K562 (cell line): ENCODE results near the gene DOK7. TPM values are rescaled to one million over a fixed set of nuclear protein-coding genes. Genes with fewer than 3 reads are reported as not detected.

Source experiments
- ATAC-seq: fragments of 200-7000 bp; cut with Tn5 transposase; 3 replicates; pipeline ENCODE4 v1.9.1; 2020; ENCODE audit warnings: moderate library complexity
- BruUV-seq: library from RNA; stranded (reverse); fragments of 400-500 nt; replicated peaks from 2 replicates; lab custom pipeline; 2021; lab: Mats Ljungman, UMichigan
- CTCF ChIA-PET: fragments of 300-600 bp; formaldehyde crosslinking; extraction: SDS; loops from one replicate; lab custom pipeline; 2021; ENCODE audit warnings: low intra/inter-chr PET ratio; lab: Yijun Ruan, JAX
- POLR2A ChIA-PET: fragments of 300-600, 350-650 bp; sonication (Branson Sonifier 250); formaldehyde crosslinking; extraction: SDS; loops from one replicate; lab custom pipeline; 2021; ENCODE audit warnings: antibody characterized with exemption, inconsistent platforms; lab: Yijun Ruan, JAX
- DNase-seq, 4 experiments: peaks; one replicate each; pipeline versions ENCODE4 v3.0.0 to v3.0.0-alpha.2; 2011 to 2018; ENCODE audit warnings: low spot score in 3 of 4, mixed read lengths in 3 of 4; ENCODE audit errors: extremely low read depth in 1 of 4
- FAIRE-seq: peaks from 2 replicates; lab custom pipeline; 2011; peaks lifted over from hg19 to GRCh38; lab: Jason Lieb, UNC
- H2AFZ ChIP-seq: 2 replicates; pipeline ENCODE4 v1.6.0; 2011; ENCODE audit warnings: low read depth, low read length, control low read depth, inconsistent platforms
- H3K27ac ChIP-seq: fragments of 200-600 bp; 3 replicates; pipeline ENCODE4 v1.8.0; 2011; ENCODE audit warnings: low read depth, mild to moderate bottlenecking, control low read depth, inconsistent platforms, low read length, moderate library complexity, mixed read lengths; ENCODE audit errors: extremely low read depth
- H3K27me3 ChIP-seq, 2 experiments: fragments of 300-600 bp in 1 of 2; 2 replicates in 1 of 2; 3 replicates in 1 of 2; pipeline versions ENCODE4 v1.6.0 to v1.8.0; 2011; ENCODE audit warnings: inconsistent platforms in 2 of 2, low read length in 2 of 2, mild to moderate bottlenecking in 1 of 2, mixed read lengths in 1 of 2, moderate library complexity in 1 of 2; ENCODE audit not compliant: control insufficient read depth in 2 of 2, insufficient read depth in 2 of 2
- H3K36me3 ChIP-seq: fragments of 300-600 bp; 3 replicates; pipeline ENCODE4 v1.8.0; 2011; ENCODE audit warnings: mild to moderate bottlenecking, low read length, inconsistent platforms; ENCODE audit not compliant: control insufficient read depth, insufficient read depth
- H3K4me1 ChIP-seq, 2 experiments: fragments of 200-600 bp in 1 of 2; replicated peaks in 1 of 2; 2 replicates in 1 of 2; 3 replicates in 1 of 2; pipeline versions ENCODE4 v1.5.1 to v1.8.0; 2011; ENCODE audit warnings: inconsistent platforms in 2 of 2, low read length in 2 of 2, mild to moderate bottlenecking in 1 of 2, mixed read lengths in 1 of 2, moderate library complexity in 1 of 2; ENCODE audit not compliant: control insufficient read depth in 2 of 2, insufficient read depth in 2 of 2
- H3K4me2 ChIP-seq: 2 replicates; pipeline ENCODE4 v1.6.1; 2011; ENCODE audit warnings: low read length, control low read depth, inconsistent platforms, mixed read lengths; ENCODE audit not compliant: insufficient read depth
- H3K4me3 ChIP-seq: fragments of 200-600 bp; sonication (generic), shearing (Covaris generic); 2 replicates; pipeline ENCODE4 v1.5.1; 2016; ENCODE audit warnings: control low read depth, inconsistent platforms
- H3K79me2 ChIP-seq: fragments of 200-600 bp; 3 replicates; pipeline ENCODE4 v1.8.0; 2011; ENCODE audit warnings: low read length, inconsistent platforms; ENCODE audit not compliant: control insufficient read depth, insufficient read depth
- H3K9ac ChIP-seq, 2 experiments: 2 replicates each; pipeline versions ENCODE4 v1.6.0 to v1.6.1; 2011; ENCODE audit warnings: low read depth in 2 of 2, low read length in 2 of 2, control low read depth in 1 of 2, inconsistent platforms in 1 of 2, mild to moderate bottlenecking in 1 of 2, mixed read lengths in 1 of 2; ENCODE audit not compliant: insufficient read depth in 1 of 2
- H3K9me1 ChIP-seq: one replicate; pipeline ENCODE4 v1.6.0; 2011; ENCODE audit warnings: inconsistent platforms, mild to moderate bottlenecking, low read length, moderate library complexity; ENCODE audit not compliant: control insufficient read depth, insufficient read depth
- H3K9me3 ChIP-seq: replicated peaks from 2 replicates; pipeline ENCODE4 v1.5.1; 2011; ENCODE audit warnings: low read depth, low read length, inconsistent platforms; ENCODE audit not compliant: control insufficient read depth, insufficient read depth
- H4K20me1 ChIP-seq: replicated peaks from 2 replicates; pipeline ENCODE4 v1.6.1; 2011; ENCODE audit warnings: low read length, inconsistent platforms, mixed read lengths; ENCODE audit not compliant: control insufficient read depth, insufficient read depth
- ARHGAP35 ChIP-seq: fragments of 450-650 bp; IDR thresholded peaks from 2 replicates; pipeline ENCODE4 v1.6.1; 2018; ENCODE audit not compliant: partially characterized antibody
- GTF2E2 ChIP-seq: fragments of 200-800 bp; sonication (Bioruptor generic); IDR thresholded peaks from 2 replicates; pipeline ENCODE4 v1.6.1; 2016; ENCODE audit warnings: missing genetic modification characterization, missing compliant biosample characterization
- GTF2F1 ChIP-seq: IDR thresholded peaks from 2 replicates; pipeline ENCODE4 v1.6.1; 2011; ENCODE audit warnings: low read depth, low read length, improper control_type of control experiment
- HEY1 ChIP-seq: fragments of 250-450 bp; sonication (Bioruptor Pico); IDR thresholded peaks from 2 replicates; pipeline ENCODE4 v1.5.0; 2020; ENCODE audit warnings: mild to moderate bottlenecking, moderate library complexity, borderline replicate concordance
- KAT8 ChIP-seq: fragments of 450-650 bp; IDR thresholded peaks from 2 replicates; pipeline ENCODE4 v1.6.1; 2016; ENCODE audit warnings: low read depth, mild to moderate bottlenecking
- KDM5B ChIP-seq: fragments of 200-600 bp; sonication (generic); IDR thresholded peaks from 2 replicates; pipeline ENCODE4 v1.6.1; 2012; ENCODE audit warnings: low read depth, mild to moderate bottlenecking, moderate library complexity, low read length, control low read depth, inconsistent platforms; ENCODE audit not compliant: insufficient replicate concordance
- MAFK ChIP-seq: IDR thresholded peaks from 2 replicates; pipeline ENCODE4 v1.6.1; 2011; ENCODE audit warnings: low read length, improper control_type of control experiment
- MBD2 ChIP-seq: sonication (generic); IDR thresholded peaks from 2 replicates; pipeline ENCODE4 v1.6.1; 2016; ENCODE audit warnings: low read depth, borderline replicate concordance
- NR4A1 ChIP-seq, 2 experiments: fragments of 250-450 bp in 1 of 2; fragments of 450-650 bp in 1 of 2; sonication (Bioruptor Pico) in 1 of 2; IDR thresholded peaks; 2 replicates each; pipeline versions ENCODE4 v1.4.0 to v1.6.1; 2016 to 2020; ENCODE audit warnings: mild to moderate bottlenecking in 2 of 2, missing compliant biosample characterization in 1 of 2, missing genetic modification characterization in 1 of 2, moderate library complexity in 1 of 2
- PCBP2 ChIP-seq: fragments of 200-400 bp; formaldehyde crosslinking; IDR thresholded peaks from 2 replicates; pipeline ENCODE4 v1.6.1; 2018; ENCODE audit warnings: low read length, low read depth, mild to moderate bottlenecking, moderate library complexity; ENCODE audit not compliant: poor library complexity, severe bottlenecking
- PHB ChIP-seq: fragments of 250-450 bp; sonication (Bioruptor Pico); IDR thresholded peaks from 2 replicates; pipeline ENCODE4 v1.5.0; 2021
- PHF8 ChIP-seq: fragments of 200-600 bp; sonication (generic); IDR thresholded peaks from 2 replicates; pipeline ENCODE4 v1.6.1; 2012; ENCODE audit warnings: mixed run types, mild to moderate bottlenecking, inconsistent platforms, low read length, moderate library complexity, borderline replicate concordance
- PRPF4 ChIP-seq: fragments of 200-400 bp; formaldehyde crosslinking; IDR thresholded peaks from one replicate; pipeline ENCODE4 v1.6.1; 2017; ENCODE audit warnings: low read length, low read depth, mild to moderate bottlenecking; ENCODE audit not compliant: insufficient read depth, poor library complexity, severe bottlenecking
- SMARCA4 ChIP-seq: fragments of 450-650 bp; IDR thresholded peaks from 2 replicates; pipeline ENCODE4 v1.6.1; 2016
- TBL1XR1 ChIP-seq, 2 experiments: IDR thresholded peaks; 2 replicates each; pipeline ENCODE4 v1.6.1; 2012; ENCODE audit warnings: improper control_type of control experiment in 2 of 2, low read length in 2 of 2, mild to moderate bottlenecking in 1 of 2
- ZC3H4 ChIP-seq: sonication (generic); formaldehyde crosslinking; IDR thresholded peaks from 2 replicates; pipeline ENCODE4 v1.9.0; 2021; ENCODE audit warnings: missing genetic modification reagents, borderline replicate concordance
- ZNF12 ChIP-seq: sonication (generic); formaldehyde crosslinking; IDR thresholded peaks from 2 replicates; pipeline ENCODE4 v1.4.0; 2020; ENCODE audit warnings: mild to moderate bottlenecking, missing genetic modification reagents
- ZNF197 ChIP-seq: fragments of 200-800 bp; sonication (Bioruptor generic); IDR thresholded peaks from 2 replicates; pipeline ENCODE4 v1.6.1; 2016; ENCODE audit warnings: low read depth, missing genetic modification characterization, missing compliant biosample characterization
- WGBS: fragments of 100-300 bp; shearing (Covaris generic); methylation state at CpG from one replicate; pipeline ENCODE4 v1.1.6; 2016; ENCODE audit warnings: low coverage, mixed read lengths; ENCODE audit not compliant: insufficient coverage; ENCODE audit errors: missing lambda C conversion rate; 5-methylcytosine and 5-hydroxymethylcytosine counted together
- in situ Hi-C: fragments of 300-500 bp; cut with MboI; formaldehyde crosslinking; loops from 4 replicates; pipeline ENCODE4 v1.15.0; 2018; ENCODE audit warnings: inconsistent platforms, mixed read lengths
- intact Hi-C: fragments of 100-400 bp; cut with micrococcal nuclease; formaldehyde crosslinking; loops from 2 replicates; pipeline ENCODE4 v1.14.2; 2022
- polyA plus RNA-seq, 8 experiments: library from polyadenylated mRNA; depleted of rRNA in 4 of 8; stranded (reverse) in 5 of 8; unstranded in 3 of 8; fragments of >200 nt; fragmentation: Nextera tagmentation in 2 of 8; fragmentation: Illumina TruSeq in 1 of 8; extraction: Ambion mirVana in 2 of 8; extraction: Trizol in 1 of 8; gene quantifications; 2 replicates each; pipeline versions ENCODE4 v1.2.1 to v1.2.3, GENCODE V29; 2011 to 2014; ENCODE audit warnings: inconsistent platforms in 1 of 8, missing spikeins in 1 of 8
- total RNA-seq, 7 experiments: library from RNA; depleted of rRNA in 6 of 7; stranded (reverse); fragments of >200 nt in 6 of 7; fragmentation: Illumina TruSeq in 2 of 7; extraction: Trizol in 2 of 7; gene quantifications; 2 replicates each; pipeline versions ENCODE4 v1.2.1 to v1.2.3, GENCODE V29; 2011 to 2021; ENCODE audit warnings: low replicate concordance in 1 of 7
- TF ChIP-seq, protein P1 (sequence below), 3 experiments: fragments of 200-800 bp in 1 of 3; sonication (Bioruptor generic) in 1 of 3; sonication (generic) in 1 of 3; formaldehyde crosslinking in 1 of 3; IDR thresholded peaks; 2 replicates each; pipeline versions ENCODE4 v1.6.1 to v1.8.0; 2016 to 2022; ENCODE audit warnings: mild to moderate bottlenecking in 2 of 3, missing compliant biosample characterization in 2 of 3, missing genetic modification characterization in 2 of 3, missing genetic modification reagents in 1 of 3
- TF ChIP-seq, protein P2 (sequence below): sonication (generic); formaldehyde crosslinking; IDR thresholded peaks from 2 replicates; pipeline ENCODE4 v1.8.0; 2022; ENCODE audit warnings: mild to moderate bottlenecking, missing genetic modification reagents

DOK7 gene
- total and polyA plus RNA-seq, 9 of the 15 experiments (the other 6 are each of a cell fraction or from before 2014, with no cell fraction given), result not detected

GRCh38 chr4:3446631-3447320 lies 16.3 kb upstream of the DOK7 start:
- ChIA-PET POLR2A (interaction anchor here (0.6 kb wide), 1 partner anchor 8 kb away, joined by 3 read pairs; no protein-coding TSS in a partner anchor), CTCF (no interaction called here)
- Histone ChIP-seq H3K27me3 (peaks cover 0 to 4% of the 10 kb centered on the region in 2 experiments; a peak in 2 of 5 replicates), H3K9me1 (no peaks in the 10 kb centered on the region), H3K36me3 (no peaks in the 10 kb centered on the region), H4K20me1 (0 out of 2 replicates have a peak, but pooled peaks cover 3% of the 10 kb centered on the region), H3K79me2 (no peaks in the 10 kb centered on the region), H3K27ac (no peak overlapping the region), H3K4me2 (no peak overlapping the region), H3K4me1 (peaks cover 0 to 80% of the 10 kb centered on the region in 2 experiments; a peak in 2 of 5 replicates), H3K9me3 (no peaks in the 10 kb centered on the region), H3K9ac (peak overlapping the region in 1 of 2 experiments; percentile 26; a peak in 1 of 4 replicates), H3K4me3 (no peak overlapping the region)
- FAIRE-seq (no peak), ATAC-seq (no peak), DNase-seq (no peak)
- WGBS, result 34% methylated on average over 20 of the region's 22 CpGs
- in situ Hi-C loops, result no loop called here
- BruUV-seq, result no TSS peak
- TF ChIP-seq ZNF12 (CRISPR knock-in tag) (no peak), PCBP2 (no peak), MAFK (no peak), HEY1 (no peak), PHB (no peak), ZNF197 (CRISPR knock-in tag) (no peak), PRPF4 (no peak), MBD2 (no peak), ARHGAP35 (no peak), SMARCA4 (no peak), PHF8 (no peak), TBL1XR1 (IDR thresholded peaks at IDR 0.05; ENCODE audit: low read length in 2 of 2) (no peak), NR4A1 (CRISPR knock-in tag; IDR thresholded peaks at IDR 0.05) (no peak), NR4A1 (tag; IDR thresholded peaks at IDR 0.05) (no peak), KDM5B (no peak), ZC3H4 (CRISPR knock-in tag) (no peak), GTF2F1 (no peak), GTF2E2 (tag) (no peak), KAT8 (no peak)
- TF ChIP-seq, protein P1, sequence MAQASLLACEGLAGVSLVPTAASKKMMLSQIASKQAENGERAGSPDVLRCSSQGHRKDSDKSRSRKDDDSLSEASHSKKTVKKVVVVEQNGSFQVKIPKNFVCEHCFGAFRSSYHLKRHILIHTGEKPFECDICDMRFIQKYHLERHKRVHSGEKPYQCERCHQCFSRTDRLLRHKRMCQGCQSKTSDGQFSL (CRISPR knock-in tag; IDR thresholded peaks at IDR 0.05), result no peak
- TF ChIP-seq, protein P1 (tag; IDR thresholded peaks at IDR 0.05), result no peak
- TF ChIP-seq, protein P2, sequence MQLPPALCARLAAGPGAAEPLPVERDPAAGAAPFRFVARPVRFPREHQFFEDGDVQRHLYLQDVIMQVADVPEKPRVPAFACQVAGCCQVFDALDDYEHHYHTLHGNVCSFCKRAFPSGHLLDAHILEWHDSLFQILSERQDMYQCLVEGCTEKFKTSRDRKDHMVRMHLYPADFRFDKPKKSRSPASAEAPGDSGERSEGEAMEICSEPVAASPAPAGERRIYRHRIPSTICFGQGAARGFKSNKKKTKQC, result no peak
- TF ChIP-seq, all 486 proteins: peak for 0
- no peak overlapping the region for H2AFZ ChIP-seq
- intact Hi-C loops, result no loop called here
